Left ventricle myocardium inferior (tissue), 1 donor: ENCODE data around the gene RLN3. TPM values are rescaled to one million over a fixed set of nuclear protein-coding genes. Genes with fewer than 3 reads are reported as not detected.

Experiments
- DNase-seq: peaks from one replicate; pipeline ENCODE4 v3.0.0-alpha.2; 2020
- H3K27ac ChIP-seq: fragments of 200-600 bp; replicated peaks from 2 replicates; pipeline ENCODE4 v1.8.0; 2021
- H3K27me3 ChIP-seq: fragments of 200-600 bp; 2 replicates; pipeline ENCODE4 v1.8.0; 2021; ENCODE audit warnings: low read depth
- H3K36me3 ChIP-seq: fragments of 200-600 bp; 2 replicates; pipeline ENCODE4 v1.8.0; 2021
- H3K4me1 ChIP-seq: fragments of 200-600 bp; 2 replicates; pipeline ENCODE4 v1.8.0; 2021
- H3K4me3 ChIP-seq: fragments of 200-600 bp; 2 replicates; pipeline ENCODE4 v1.8.0; 2021; ENCODE audit warnings: mild to moderate bottlenecking, moderate library complexity
- H3K9me3 ChIP-seq: fragments of 200-600 bp; replicated peaks from 2 replicates; pipeline ENCODE4 v1.8.0; 2021
- intact Hi-C: fragments of 100-400 bp; cut with micrococcal nuclease; formaldehyde crosslinking; loops from one replicate; pipeline ENCODE4 v1.11.0; 2022
- total RNA-seq: library from RNA; stranded (reverse); fragmentation: NEBNext Ultra II Directional; extraction: Animal tissue kit (Norgen Biotek cat#: 25700); gene quantifications from one replicate; pipeline ENCODE4 v1.2.1, GENCODE V29; 2021
- TF ChIP-seq, protein P1 (sequence below): fragments of 200-600 bp; IDR thresholded peaks from 2 replicates; pipeline ENCODE4 v1.8.0; 2021; ENCODE audit warnings: antibody characterized with exemption, mild to moderate bottlenecking, borderline replicate concordance
- donor health status: DM: no; HTN: yes; CAD: no; lungs with severe emphysema.

The RLN3 gene
- total RNA-seq, 1 donor from 2014 or later, result not detected

DNA sequence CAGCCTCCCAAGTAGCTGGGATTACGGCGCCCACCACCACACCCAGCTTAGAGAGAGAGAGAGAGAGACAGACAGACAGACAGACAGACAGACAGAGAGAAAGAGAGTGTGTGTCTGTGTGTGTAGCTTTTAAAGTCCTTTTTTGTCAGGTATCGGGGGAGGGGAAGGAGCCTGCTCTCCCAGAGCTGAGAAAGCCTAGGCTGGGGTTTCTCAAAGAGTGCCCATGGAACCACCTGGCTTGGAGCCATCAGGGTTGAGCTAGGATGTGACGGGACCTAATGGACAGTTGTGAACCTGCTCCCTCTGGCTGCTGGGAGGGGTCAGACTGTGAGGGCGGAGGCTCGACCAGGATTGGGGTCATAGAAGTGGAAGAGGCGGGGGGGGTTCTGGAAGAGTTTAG is 38.5 kb upstream of the RLN3 start:
- H3K9me3 ChIP-seq, result no peaks in the 10 kb centered on the region
- intact Hi-C loops, result no loop called here
- H3K4me3 ChIP-seq, result no peak overlapping the region
- H3K4me1 ChIP-seq, result peaks cover 33% of the 10 kb centered on the region
- TF ChIP-seq, protein P1, sequence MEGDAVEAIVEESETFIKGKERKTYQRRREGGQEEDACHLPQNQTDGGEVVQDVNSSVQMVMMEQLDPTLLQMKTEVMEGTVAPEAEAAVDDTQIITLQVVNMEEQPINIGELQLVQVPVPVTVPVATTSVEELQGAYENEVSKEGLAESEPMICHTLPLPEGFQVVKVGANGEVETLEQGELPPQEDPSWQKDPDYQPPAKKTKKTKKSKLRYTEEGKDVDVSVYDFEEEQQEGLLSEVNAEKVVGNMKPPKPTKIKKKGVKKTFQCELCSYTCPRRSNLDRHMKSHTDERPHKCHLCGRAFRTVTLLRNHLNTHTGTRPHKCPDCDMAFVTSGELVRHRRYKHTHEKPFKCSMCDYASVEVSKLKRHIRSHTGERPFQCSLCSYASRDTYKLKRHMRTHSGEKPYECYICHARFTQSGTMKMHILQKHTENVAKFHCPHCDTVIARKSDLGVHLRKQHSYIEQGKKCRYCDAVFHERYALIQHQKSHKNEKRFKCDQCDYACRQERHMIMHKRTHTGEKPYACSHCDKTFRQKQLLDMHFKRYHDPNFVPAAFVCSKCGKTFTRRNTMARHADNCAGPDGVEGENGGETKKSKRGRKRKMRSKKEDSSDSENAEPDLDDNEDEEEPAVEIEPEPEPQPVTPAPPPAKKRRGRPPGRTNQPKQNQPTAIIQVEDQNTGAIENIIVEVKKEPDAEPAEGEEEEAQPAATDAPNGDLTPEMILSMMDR, result no peak
- no peaks in the 10 kb centered on the region for H3K27me3 ChIP-seq
- DNase-seq, result no peak
- peak overlapping the region; percentile 92 for H3K27ac ChIP-seq
- H3K36me3 ChIP-seq, result peaks cover 28% of the 10 kb centered on the region

DNA sequence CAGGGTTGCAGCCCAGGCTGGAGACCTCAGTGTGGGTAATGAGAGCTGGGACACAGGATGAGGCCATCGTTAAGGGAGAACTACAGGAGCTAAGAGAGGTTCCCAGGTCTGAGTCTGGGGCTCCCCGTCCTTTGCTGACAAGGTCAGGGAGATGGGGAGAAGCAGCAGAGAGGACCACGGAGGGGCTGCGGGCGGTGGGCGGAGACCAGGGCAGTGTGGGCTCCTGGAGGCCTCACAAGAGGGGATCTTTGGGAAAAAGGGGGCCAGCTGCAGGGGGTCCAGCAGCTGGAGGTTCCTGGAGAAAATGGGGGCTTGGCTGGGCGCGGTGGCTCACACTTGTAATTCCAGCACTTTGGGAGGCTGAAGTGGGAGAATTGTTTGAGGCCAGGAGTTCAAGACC is 37.9 kb upstream of the RLN3 start:
- H3K4me1 ChIP-seq, result peaks cover 36% of the 10 kb centered on the region
- H3K4me3 ChIP-seq, result no peak overlapping the region
- peaks cover 28% of the 10 kb centered on the region for H3K36me3 ChIP-seq
- H3K9me3 ChIP-seq, result no peaks in the 10 kb centered on the region
- H3K27me3 ChIP-seq, result no peaks in the 10 kb centered on the region
- no peak overlapping the region for H3K27ac ChIP-seq
- TF ChIP-seq, protein P1, result no peak
- intact Hi-C loops, result no loop called here
- DNase-seq, result no peak

DNA sequence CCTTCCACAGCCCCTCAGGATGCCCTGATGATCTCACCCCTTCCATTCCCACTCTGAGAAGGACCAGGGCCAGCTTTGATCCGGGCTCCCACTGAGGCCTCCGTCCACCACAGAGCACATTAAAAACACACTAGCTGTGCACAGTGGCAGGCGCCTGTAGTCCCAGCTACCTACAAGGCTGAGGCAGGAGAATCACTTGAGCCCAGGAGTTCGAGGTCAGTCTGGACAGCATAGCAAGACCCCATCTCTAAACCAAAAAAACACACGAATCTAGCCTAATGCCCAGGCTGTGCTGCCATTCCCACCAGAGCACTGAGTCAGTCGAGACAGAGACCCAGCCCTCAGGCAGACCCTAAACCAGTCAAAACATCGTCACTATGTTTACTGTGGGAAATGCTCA is 35.9 kb upstream of the RLN3 start:
- H3K27ac ChIP-seq, result no peak overlapping the region
- intact Hi-C loops, result no loop called here
- H3K4me1 ChIP-seq, result peaks cover 24% of the 10 kb centered on the region
- TF ChIP-seq, protein P1, result no peak
- H3K27me3 ChIP-seq, result no peaks in the 10 kb centered on the region
- H3K36me3 ChIP-seq, result peaks cover 29% of the 10 kb centered on the region
- no peak overlapping the region for H3K4me3 ChIP-seq
- H3K9me3 ChIP-seq, result no peaks in the 10 kb centered on the region
- no peak for DNase-seq

DNA sequence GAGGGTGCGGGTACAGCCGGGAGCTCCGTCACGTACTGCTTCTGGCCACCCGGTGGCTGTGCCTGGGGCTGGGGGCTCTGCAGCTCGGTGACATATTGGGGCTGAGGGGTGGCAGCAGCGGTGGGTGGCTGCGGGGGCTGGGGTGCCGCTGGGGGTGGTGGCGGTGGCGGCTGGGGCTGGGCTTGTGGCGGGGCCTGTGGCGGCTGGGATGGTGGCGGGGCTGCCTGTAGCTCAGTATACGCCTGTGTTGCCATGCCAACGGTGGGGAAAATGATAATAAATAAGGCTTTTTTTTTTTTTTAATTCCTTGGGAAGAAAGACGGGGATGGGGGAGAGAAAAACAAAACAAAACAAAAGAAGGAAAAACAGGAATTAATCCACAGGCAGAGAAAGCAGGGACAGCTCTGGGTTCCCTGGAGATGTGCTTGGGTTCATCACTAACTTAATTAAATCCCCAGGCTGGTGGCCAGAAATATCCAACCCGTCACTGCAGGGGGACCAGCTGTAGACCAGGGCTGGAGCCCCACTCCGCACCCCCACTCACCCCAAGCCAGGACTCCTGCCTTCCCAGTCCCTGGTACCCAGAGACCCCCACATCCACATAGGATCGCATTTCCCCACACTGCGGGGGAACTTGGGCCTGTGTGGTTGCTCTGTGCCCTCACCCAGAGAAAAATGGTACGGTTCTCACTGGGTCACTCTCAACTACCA is 34.2 kb upstream of the RLN3 start:
- H3K27me3 ChIP-seq, result no peaks in the 10 kb centered on the region
- intact Hi-C loops, result no loop called here
- H3K4me3 ChIP-seq, result no peak overlapping the region
- H3K36me3 ChIP-seq, result peaks cover 40% of the 10 kb centered on the region
- DNase-seq, result no peak
- peaks cover 3% of the 10 kb centered on the region for H3K9me3 ChIP-seq
- peaks cover 10% of the 10 kb centered on the region for H3K4me1 ChIP-seq
- peak overlapping the region; percentile 16 for H3K27ac ChIP-seq
- TF ChIP-seq, protein P1, result no peak

DNA sequence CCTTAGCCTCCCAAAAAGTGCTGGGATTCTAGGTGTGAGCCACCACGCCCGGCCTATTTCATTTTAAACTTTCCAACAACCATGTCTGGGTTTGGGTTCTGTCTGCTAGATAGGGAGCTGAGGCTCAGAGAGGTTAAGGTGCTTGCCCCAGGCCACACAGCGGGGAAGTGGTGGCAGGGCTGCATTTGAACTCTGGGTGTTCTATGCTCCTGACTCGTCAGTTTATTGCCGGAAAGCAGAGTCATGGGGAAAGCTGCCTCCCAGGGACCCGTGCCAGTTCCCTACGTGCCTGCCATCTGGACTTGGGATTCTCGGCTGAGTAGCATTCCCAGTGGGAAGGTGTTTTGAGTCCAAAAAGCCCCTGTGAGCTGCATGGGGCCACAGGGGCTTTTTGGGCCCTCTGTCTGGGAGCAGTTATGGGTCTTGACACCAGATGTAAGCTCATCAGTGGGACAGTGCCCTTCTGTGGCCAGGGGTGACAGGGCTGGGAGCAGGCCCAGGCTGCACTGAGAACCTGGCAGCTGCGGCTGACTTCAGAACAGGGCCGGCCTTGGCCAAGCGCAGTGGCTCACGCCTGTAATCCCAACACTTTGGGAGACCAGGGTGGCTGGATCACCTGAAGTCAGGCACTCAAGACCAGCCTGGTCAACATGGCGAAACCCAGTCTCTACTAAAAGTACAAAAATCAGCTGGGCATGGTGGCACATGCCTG is 32.8 kb upstream of the RLN3 start:
- intact Hi-C loops, result no loop called here
- peaks cover 10% of the 10 kb centered on the region for H3K4me1 ChIP-seq
- peaks cover 9% of the 10 kb centered on the region for H3K9me3 ChIP-seq
- H3K4me3 ChIP-seq, result no peak overlapping the region
- H3K27me3 ChIP-seq, result no peaks in the 10 kb centered on the region
- H3K27ac ChIP-seq, result peak overlapping the region; percentile 80
- peak; percentile 48 for DNase-seq
- TF ChIP-seq, protein P1, result no peak
- H3K36me3 ChIP-seq, result peaks cover 47% of the 10 kb centered on the region
